K562 (cell line): ENCODE results near the gene ERCC6. TPM values are rescaled to one million over a fixed set of nuclear protein-coding genes. Genes with fewer than 3 reads are reported as not detected.

Source experiments
- BHLHE40 ChIP-seq: IDR thresholded peaks from 2 replicates; pipeline ENCODE4 v1.6.1; 2011; ENCODE audit warnings: low read length, improper control_type of control experiment
- CREM ChIP-seq: IDR thresholded peaks from 2 replicates; pipeline ENCODE4 v1.6.1; 2014; ENCODE audit warnings: antibody characterized with exemption, low read depth
- E2F6 ChIP-seq, 2 experiments: IDR thresholded peaks; 2 replicates each; pipeline ENCODE4 v1.6.1; 2011; ENCODE audit warnings: borderline replicate concordance in 1 of 2, control low read depth in 1 of 2, low read depth in 1 of 2, low read length in 1 of 2, mild to moderate bottlenecking in 1 of 2, mixed read lengths in 1 of 2, moderate library complexity in 1 of 2; ENCODE audit not compliant: insufficient read depth in 1 of 2, insufficient read length in 1 of 2, poor library complexity in 1 of 2, severe bottlenecking in 1 of 2; ENCODE audit errors: extremely low read depth in 1 of 2
- ELF2 ChIP-seq: fragments of 250-450 bp; sonication (Bioruptor Pico); IDR thresholded peaks from 2 replicates; pipeline ENCODE4 v1.5.0; 2021; ENCODE audit warnings: mild to moderate bottlenecking
- ELK3 ChIP-seq: fragments of 450-650 bp; formaldehyde crosslinking; IDR thresholded peaks from 2 replicates; pipeline ENCODE4 v1.4.0; 2020; ENCODE audit warnings: mild to moderate bottlenecking
- ESRRA ChIP-seq: fragments of 450-650 bp; IDR thresholded peaks from 2 replicates; pipeline ENCODE4 v1.6.1; 2014; ENCODE audit warnings: low read depth, mild to moderate bottlenecking, moderate library complexity, borderline replicate concordance
- FOXA1 ChIP-seq: fragments of 450-650 bp; IDR thresholded peaks from 2 replicates; pipeline ENCODE4 v1.6.1; 2016; ENCODE audit warnings: mild to moderate bottlenecking, borderline replicate concordance
- HEY1 ChIP-seq: fragments of 250-450 bp; sonication (Bioruptor Pico); IDR thresholded peaks from 2 replicates; pipeline ENCODE4 v1.5.0; 2020; ENCODE audit warnings: mild to moderate bottlenecking, moderate library complexity, borderline replicate concordance
- HMGXB4 ChIP-seq: sonication (generic); formaldehyde crosslinking; IDR thresholded peaks from 2 replicates; pipeline ENCODE4 v1.8.1; 2023; ENCODE audit warnings: mild to moderate bottlenecking, missing genetic modification reagents
- HNRNPLL ChIP-seq: fragments of 200-400 bp; formaldehyde crosslinking; IDR thresholded peaks from 2 replicates; pipeline ENCODE4 v1.6.1; 2017; ENCODE audit warnings: low read length, low read depth, mild to moderate bottlenecking; ENCODE audit not compliant: poor library complexity, severe bottlenecking
- ILK ChIP-seq: fragments of 450-650 bp; IDR thresholded peaks from 2 replicates; pipeline ENCODE4 v1.6.1; 2016; ENCODE audit warnings: missing genetic modification characterization, low read depth, mild to moderate bottlenecking, missing compliant biosample characterization, moderate library complexity, borderline replicate concordance
- KDM5B ChIP-seq: fragments of 200-600 bp; sonication (generic); IDR thresholded peaks from 2 replicates; pipeline ENCODE4 v1.6.1; 2012; ENCODE audit warnings: low read depth, mild to moderate bottlenecking, moderate library complexity, low read length, control low read depth, inconsistent platforms; ENCODE audit not compliant: insufficient replicate concordance
- LARP7 ChIP-seq: fragments of 450-650 bp; IDR thresholded peaks from 2 replicates; pipeline ENCODE4 v1.6.1; 2016
- MCM3 ChIP-seq: fragments of 450-650 bp; IDR thresholded peaks from 2 replicates; pipeline ENCODE4 v1.6.1; 2016
- MEIS2 ChIP-seq: fragments of 450-650 bp; IDR thresholded peaks from 2 replicates; pipeline ENCODE4 v1.6.1; 2014; ENCODE audit warnings: mild to moderate bottlenecking; ENCODE audit not compliant: partially characterized antibody
- PHF21A ChIP-seq: fragments of 450-650 bp; IDR thresholded peaks from 2 replicates; pipeline ENCODE4 v1.6.1; 2017; ENCODE audit warnings: low read depth, borderline replicate concordance
- POLR3G ChIP-seq: IDR thresholded peaks from 2 replicates; pipeline ENCODE4 v1.6.1; 2011; ENCODE audit not compliant: insufficient read length, insufficient replicate concordance; ENCODE audit errors: extremely low read depth
- RAD51 ChIP-seq: fragments of 450-650 bp; IDR thresholded peaks from 2 replicates; pipeline ENCODE4 v1.7.1; 2016; ENCODE audit warnings: low read depth, mild to moderate bottlenecking, borderline replicate concordance
- RNF2 ChIP-seq: sonication (generic); IDR thresholded peaks from 2 replicates; pipeline ENCODE4 v1.6.1; 2016
- SAP30 ChIP-seq: fragments of 200-600 bp; sonication (generic); IDR thresholded peaks from 2 replicates; pipeline ENCODE4 v1.6.1; 2012; ENCODE audit warnings: borderline replicate concordance, low read depth, mild to moderate bottlenecking, moderate library complexity, low read length, control low read depth, inconsistent platforms; ENCODE audit not compliant: insufficient read depth, poor library complexity, severe bottlenecking
- SIRT6 ChIP-seq: IDR thresholded peaks from one replicate; pipeline ENCODE4 v1.6.1; 2012; ENCODE audit warnings: low read depth, mild to moderate bottlenecking, control low read depth, inconsistent platforms, low read length, moderate library complexity
- SREBF1 ChIP-seq: fragments of 150-350 bp; IDR thresholded peaks from 2 replicates; pipeline ENCODE4 v1.6.1; 2014; ENCODE audit warnings: antibody characterized with exemption, low read depth, low read length, borderline replicate concordance
- ZBTB17 ChIP-seq: fragments of 450-650 bp; formaldehyde crosslinking; IDR thresholded peaks from 2 replicates; pipeline ENCODE4 v1.4.0; 2020; ENCODE audit warnings: mild to moderate bottlenecking
- ZKSCAN1 ChIP-seq: fragments of 150-350 bp; IDR thresholded peaks from 2 replicates; pipeline ENCODE4 v1.6.1; 2016; ENCODE audit warnings: low read depth, low read length
- ZNF431 ChIP-seq: sonication (generic); formaldehyde crosslinking; IDR thresholded peaks from 2 replicates; pipeline ENCODE4 v1.8.0; 2022; ENCODE audit warnings: mild to moderate bottlenecking, missing genetic modification reagents
- ZNF699 ChIP-seq: fragments of 250-450 bp; sonication (Bioruptor Pico); IDR thresholded peaks from 2 replicates; pipeline ENCODE4 v1.8.0; 2021; ENCODE audit warnings: mild to moderate bottlenecking, moderate library complexity; ENCODE audit not compliant: insufficient replicate concordance
- polyA plus RNA-seq, 8 experiments: library from polyadenylated mRNA; depleted of rRNA in 4 of 8; stranded (reverse) in 5 of 8; unstranded in 3 of 8; fragments of >200 nt; fragmentation: Nextera tagmentation in 2 of 8; fragmentation: Illumina TruSeq in 1 of 8; extraction: Ambion mirVana in 2 of 8; extraction: Trizol in 1 of 8; gene quantifications; 2 replicates each; pipeline versions ENCODE4 v1.2.1 to v1.2.3, GENCODE V29; 2011 to 2014; ENCODE audit warnings: inconsistent platforms in 1 of 8, missing spikeins in 1 of 8
- total RNA-seq, 7 experiments: library from RNA; depleted of rRNA in 6 of 7; stranded (reverse); fragments of >200 nt in 6 of 7; fragmentation: Illumina TruSeq in 2 of 7; extraction: Trizol in 2 of 7; gene quantifications; 2 replicates each; pipeline versions ENCODE4 v1.2.1 to v1.2.3, GENCODE V29; 2011 to 2021; ENCODE audit warnings: low replicate concordance in 1 of 7

The ERCC6 gene
- total and polyA plus RNA-seq, 9 of the 15 experiments (the other 6 are each of a cell fraction or from before 2014, with no cell fraction given), result 7.8 to 17.7 (median 11.8) TPM

GRCh38 chr10:49539320-49539885 lies 482 bp upstream of the ERCC6 start (continued):
- no peak; the same call in 1 of the 2 replicates for TF ChIP-seq BHLHE40
- no peak for TF ChIP-seq SREBF1
- no peak for TF ChIP-seq ZBTB17 (CRISPR knock-in tag)
- no peak for TF ChIP-seq PHF21A
- peak; percentile 24 to 45 for TF ChIP-seq E2F6 (IDR thresholded peaks at IDR 0.05; ENCODE audit: borderline replicate concordance in 1 of 2, extremely low read depth in 1 of 2, insufficient read depth in 1 of 2, insufficient read length in 1 of 2, low read depth in 1 of 2, low read length in 1 of 2, poor library complexity in 1 of 2, severe bottlenecking in 1 of 2)
- no peak for TF ChIP-seq FOXA1
- TF ChIP-seq ELF2, result no peak
- no peak for TF ChIP-seq ZKSCAN1
- TF ChIP-seq ELK3 (CRISPR knock-in tag), result no peak
- TF ChIP-seq RAD51, result no peak
- peak; percentile 4 for TF ChIP-seq HNRNPLL
- no peak for TF ChIP-seq ILK (tag)
- no peak for TF ChIP-seq HMGXB4
- TF ChIP-seq ESRRA, result peak; percentile 32; the same call in 1 of the 2 replicates
- TF ChIP-seq MCM3, result no peak
- no peak for TF ChIP-seq SIRT6
- TF ChIP-seq MEIS2, result no peak
- peak; percentile 39; the same call in 1 of the 2 replicates for TF ChIP-seq CREM
- 0 out of 2 replicates have a peak, but pooled peaks have one; percentile 43 for TF ChIP-seq ZNF431 (CRISPR knock-in tag)
- no peak for TF ChIP-seq KDM5B
- no peak; the same call in 1 of the 2 replicates for TF ChIP-seq LARP7
- peak; percentile 3 for TF ChIP-seq RNF2
- TF ChIP-seq HEY1, result no peak
- no peak for TF ChIP-seq POLR3G
- TF ChIP-seq ZNF699 (CRISPR knock-in tag), result no peak
- peak; percentile 77 for TF ChIP-seq SAP30
